NCI-H2227 treated with DMSO at 0.1 percent for 48 hours (cell line): ENCODE measurements around the gene QRICH1.
A peak's percentile ranks its signal among the peaks of the same experiment; 100 is the strongest.

Source experiments
- DNase-seq: peaks from one replicate; lab custom pipeline; 2025; lab: John Stamatoyannopoulos, UW

QRICH1 gene

GRCh38 chr3:49032646-49033304, 61.1 kb downstream of the QRICH1 start:
- DNase-seq = no peak

GRCh38 chr3:49030321-49030720, 63.5 kb downstream of the QRICH1 start:
- no peak for DNase-seq

GRCh38 chr3:49029563-49029884, 64.3 kb downstream of the QRICH1 start:
- no peak for DNase-seq

GRCh38 chr3:49028673-49029562, 65.0 kb downstream of the QRICH1 start, which contains the start of gene IMPDH2:
Gene IMPDH2 (minus strand): TSS chr3:49029398. CDS start chr3:49029350, 48 bp downstream.
- peak; percentile 84 for DNase-seq

GRCh38 chr3:49028298-49028672, 65.6 kb downstream of the QRICH1 start:
- DNase-seq = no peak

GRCh38 chr3:49027634-49028033, 66.2 kb downstream of the QRICH1 start:
- no peak for DNase-seq

- no peak for DNase-seq
These were observed 67.3 kb downstream of the QRICH1 start for GRCh38 chr3:49026536-49026935.

- no peak for DNase-seq
These were observed 67.9 kb downstream of the QRICH1 start for GRCh38 chr3:49025793-49026520.

- no peak for DNase-seq
These were observed 68.7 kb downstream of the QRICH1 start for GRCh38 chr3:49025005-49025792.

- no peak for DNase-seq
These were observed 69.4 kb downstream of the QRICH1 start for GRCh38 chr3:49024449-49024848.

- DNase-seq = no peak
These were observed 70.1 kb downstream of the QRICH1 start for GRCh38 chr3:49023775-49024174.

- no peak for DNase-seq
These were observed 71.1 kb downstream of the QRICH1 start for GRCh38 chr3:49022688-49023171.

- DNase-seq = peak; percentile 64
These were observed 71.8 kb downstream of the QRICH1 start, which contains the start of gene NDUFAF3 for GRCh38 chr3:49021813-49022687. Gene NDUFAF3 (plus strand): TSS chr3:49022121. CDS start chr3:49022145, 24 bp downstream.

GRCh38 chr3:49021213-49021812, 72.6 kb downstream of the QRICH1 start:
- DNase-seq = peak; percentile 91

- no peak for DNase-seq
These were observed 73.3 kb downstream of the QRICH1 start for GRCh38 chr3:49020330-49021212.

- no peak for DNase-seq
These were observed 73.9 kb downstream of the QRICH1 start for GRCh38 chr3:49019941-49020329.

- no peak for DNase-seq
These were observed 75.2 kb downstream of the QRICH1 start for GRCh38 chr3:49018707-49019006.

- DNase-seq = peak; percentile 63
These were observed 75.7 kb downstream of the QRICH1 start, which contains the start of gene DALRD3 for GRCh38 chr3:49017971-49018706. Gene DALRD3 (minus strand): TSS chr3:49018580. CDS start chr3:49018564, 16 bp downstream.
